SKM-1 treated with dmso at 0.1 percent for 144 hours (cell line): ENCODE results near the gene ARL8A.
"Not testable (repeated sequence)": the region's sequence is repeated elsewhere in the genome, so short reads cannot be mapped to it uniquely, and the experiment has no call there.

ENCODE experiments used
- DNase-seq: peaks from one replicate; lab custom pipeline; 2025; ENCODE audit not compliant: unreplicated experiment; lab: John Stamatoyannopoulos, UW

Gene ARL8A

DNA sequence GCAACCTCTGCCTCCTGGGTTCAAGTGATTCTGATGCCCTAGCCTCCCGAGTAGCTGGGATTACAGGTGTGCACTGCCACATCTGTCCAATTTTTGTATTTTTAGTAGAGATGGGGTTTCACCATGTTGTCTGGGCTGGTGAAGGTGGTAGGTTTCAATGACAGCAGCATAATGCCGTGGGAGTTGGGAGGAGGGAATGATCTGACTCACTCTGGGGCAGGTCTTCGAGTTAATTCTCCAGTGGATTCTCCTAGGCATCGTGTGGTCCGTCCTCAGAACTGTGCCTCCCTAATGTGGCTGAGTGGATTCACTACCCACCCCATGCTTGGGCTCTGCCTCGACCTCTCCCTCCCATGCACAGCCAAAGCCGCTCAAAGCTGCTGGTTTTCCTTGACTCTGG is 23.5 kb downstream of the ARL8A start:
- no peak for DNase-seq

DNA sequence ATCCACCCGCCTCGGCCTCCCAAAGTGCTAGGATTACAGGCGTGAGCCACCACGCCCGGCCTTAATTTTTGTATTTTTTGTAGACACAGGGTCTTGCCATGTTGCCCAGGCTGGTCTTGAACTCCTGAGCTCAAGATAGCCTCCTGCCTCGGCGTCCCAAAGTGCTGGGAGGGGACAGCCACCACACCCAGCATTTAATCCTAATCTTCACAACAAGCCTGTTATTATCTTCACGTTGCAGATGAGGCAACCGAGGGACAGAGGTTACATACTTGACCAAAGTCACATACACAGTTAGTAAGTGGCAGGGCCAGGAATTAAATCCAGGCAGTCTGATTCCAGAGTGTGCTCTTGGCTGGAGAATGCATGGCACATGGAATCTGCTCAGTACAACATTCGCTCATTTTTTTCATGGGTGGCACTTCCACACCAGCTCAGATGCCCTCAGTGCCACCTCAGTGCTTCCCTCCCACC is 26.6 kb downstream of the ARL8A start:
- DNase-seq: no peak

DNA sequence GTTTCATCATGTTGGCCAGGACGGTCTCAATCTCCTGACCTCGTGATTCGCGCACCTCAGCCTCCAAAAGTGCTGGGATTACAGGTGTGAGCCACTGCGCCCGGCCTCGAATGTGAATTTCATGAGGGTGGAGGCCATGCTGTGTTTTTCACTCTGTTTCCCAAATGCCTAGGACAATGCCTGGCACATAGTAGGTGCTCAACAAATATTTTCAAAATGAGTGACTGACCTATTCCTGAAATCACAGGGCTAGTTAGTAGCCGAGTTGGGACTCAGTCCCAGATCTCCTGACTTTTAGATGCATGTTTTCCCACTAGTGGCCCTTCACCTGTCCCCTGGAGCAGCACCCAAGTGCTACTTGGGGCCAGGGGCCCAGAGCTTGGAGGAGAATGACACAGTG is 28.2 kb downstream of the ARL8A start:
- no peak for DNase-seq

DNA sequence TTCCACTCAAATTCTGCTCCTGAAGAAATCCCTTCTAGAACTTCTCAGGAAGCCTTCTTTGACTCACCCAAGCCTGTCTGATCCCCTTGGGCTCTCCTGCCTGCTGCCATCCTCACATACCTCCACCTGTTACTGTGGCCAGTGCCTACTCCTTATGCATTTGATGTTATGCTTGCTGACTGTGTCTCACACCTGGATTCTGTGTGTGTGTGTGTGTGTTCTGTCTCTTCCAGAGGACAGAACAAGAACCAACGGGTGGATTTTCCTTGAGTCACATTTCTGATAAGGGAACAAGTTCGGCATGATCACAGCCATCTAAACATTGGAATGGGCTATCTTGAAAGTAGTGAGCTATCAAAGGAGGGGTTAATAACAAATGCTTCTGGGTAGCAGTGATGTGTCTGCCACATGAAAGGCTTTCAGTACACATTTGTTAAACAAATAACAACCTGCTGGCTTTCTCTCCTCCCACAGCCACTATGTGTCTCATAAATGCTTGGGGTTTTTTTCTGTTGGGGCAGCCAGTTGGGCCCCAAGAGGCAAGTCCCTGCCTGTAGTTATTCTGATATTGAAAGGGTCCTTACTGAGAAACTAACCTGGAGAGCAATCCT is 30.7 kb downstream of the ARL8A start:
- DNase-seq: no peak

DNA sequence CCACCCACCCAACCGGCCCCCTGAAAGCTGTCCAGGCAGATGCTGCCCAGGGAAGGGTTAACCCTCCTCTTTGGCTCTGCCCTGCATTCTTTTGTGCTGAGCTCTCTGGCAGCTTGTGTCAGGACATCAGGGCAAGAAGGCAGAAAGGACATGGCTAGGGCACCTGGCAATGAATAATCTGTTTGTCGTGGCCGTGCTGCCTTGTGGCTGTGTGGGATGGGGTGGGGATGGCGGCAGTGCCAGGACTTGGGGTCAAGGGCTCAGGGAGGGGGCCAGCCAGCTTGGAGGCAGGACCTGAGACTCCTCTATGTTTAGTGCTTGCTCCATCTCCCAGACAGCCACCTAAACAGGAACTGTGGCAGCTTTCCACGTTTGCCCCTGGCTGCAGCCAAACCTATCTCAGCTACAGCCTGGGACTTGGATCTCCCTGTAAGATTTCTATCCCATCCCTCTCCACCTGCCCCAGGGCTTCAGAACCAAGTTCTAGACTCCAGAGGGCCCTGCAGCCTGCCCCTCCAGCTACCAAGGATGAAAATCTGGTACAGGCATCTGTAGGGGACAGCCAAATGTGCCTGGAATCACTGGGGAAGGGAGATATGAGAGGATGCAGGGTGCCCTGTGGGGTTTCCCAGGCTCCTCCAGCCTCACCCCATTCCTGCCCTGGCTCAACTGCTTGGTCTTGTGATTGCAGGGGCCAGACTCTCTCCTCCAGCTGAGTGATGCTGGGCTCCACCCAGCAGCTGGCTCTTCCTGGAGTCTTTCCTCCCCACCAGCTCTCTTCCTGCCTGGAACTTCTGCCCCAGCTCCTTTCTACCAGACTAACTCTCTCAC is 31.5 kb downstream of the ARL8A start:
- DNase-seq: no peak

DNA sequence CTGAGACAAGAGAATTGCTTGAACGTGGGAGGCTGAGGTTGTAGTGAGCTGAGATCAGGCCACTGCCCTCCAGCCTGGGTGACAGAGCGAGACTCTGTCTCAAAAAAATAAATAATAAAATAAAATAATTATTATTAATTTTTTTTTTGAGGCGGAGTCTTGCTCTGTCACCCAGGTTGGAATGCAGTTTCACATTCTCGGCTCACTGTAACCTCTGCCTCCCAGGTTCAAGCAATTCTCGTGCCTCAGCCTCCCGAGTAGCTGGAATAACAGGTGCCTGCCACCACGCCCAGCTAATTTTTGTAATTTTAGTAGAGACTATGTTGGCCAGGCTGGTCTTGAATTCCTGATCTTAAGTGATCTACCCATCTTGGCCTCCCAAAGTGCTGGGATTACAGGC is 32.9 kb downstream of the ARL8A start:
- not testable (repeated sequence) for DNase-seq

DNA sequence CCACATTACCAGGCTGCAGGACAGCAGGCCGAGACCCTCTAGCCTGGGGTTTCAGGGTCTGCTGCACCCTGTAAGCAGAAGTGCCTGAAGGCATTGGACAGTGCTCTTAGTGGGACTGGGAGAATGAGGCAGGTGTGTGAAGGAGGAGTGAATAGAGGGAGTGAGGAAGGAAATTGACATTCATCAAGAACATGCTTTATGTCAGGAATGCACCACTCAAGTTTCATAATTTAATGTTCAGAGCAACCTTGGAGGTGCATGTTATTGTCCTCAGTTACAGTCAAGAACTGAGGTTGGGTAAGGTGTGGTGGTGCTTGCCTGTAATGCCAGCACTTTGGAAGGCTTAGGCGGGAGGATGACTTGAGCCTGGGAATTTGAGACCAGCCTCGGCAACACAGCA is 33.6 kb downstream of the ARL8A start:
- DNase-seq: no peak

DNA sequence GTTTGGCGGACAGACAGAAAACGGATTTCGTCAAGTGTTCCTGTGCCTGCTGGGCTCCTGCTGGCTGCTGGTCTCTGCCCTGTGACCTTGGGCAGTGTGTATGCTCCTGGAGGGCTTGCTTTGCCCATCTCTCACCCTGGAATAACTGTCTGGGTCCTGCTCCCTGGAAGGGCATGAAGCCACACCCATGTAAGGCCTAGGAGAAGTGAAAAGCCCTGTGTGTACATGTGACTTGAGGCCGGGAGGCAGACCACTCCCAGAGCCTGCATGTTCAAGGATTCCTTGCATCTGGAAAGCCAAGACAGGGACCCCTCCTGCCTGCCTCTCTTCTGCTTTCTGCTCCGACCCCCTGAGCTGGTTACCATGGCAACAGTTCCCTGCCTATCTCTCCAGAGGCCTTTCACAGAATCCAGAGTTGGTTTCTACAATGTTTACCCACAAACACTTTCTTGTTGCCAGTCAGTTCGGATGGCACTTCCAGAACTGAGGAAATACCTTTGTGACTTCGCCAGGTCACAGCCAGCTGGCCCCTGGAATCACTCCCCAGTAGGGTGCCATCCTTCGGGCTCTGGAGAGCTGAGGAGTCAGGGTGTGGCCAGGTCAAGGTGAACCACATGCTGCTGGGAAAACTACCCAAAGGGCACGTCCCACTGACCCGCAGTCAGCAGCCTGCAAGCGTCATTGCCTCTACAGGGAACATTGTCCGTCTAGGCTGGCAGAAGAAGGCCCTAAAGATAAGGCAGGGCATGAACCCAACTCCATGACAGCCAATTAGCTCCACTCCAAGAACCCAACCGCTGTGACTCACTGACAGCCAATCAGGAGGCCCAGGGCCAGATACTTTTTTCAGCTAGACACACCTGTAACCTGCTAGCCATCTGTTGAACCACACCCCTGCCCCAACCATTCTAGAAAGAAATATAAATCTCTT is 36.5 kb downstream of the ARL8A start:
- no peak for DNase-seq

DNA sequence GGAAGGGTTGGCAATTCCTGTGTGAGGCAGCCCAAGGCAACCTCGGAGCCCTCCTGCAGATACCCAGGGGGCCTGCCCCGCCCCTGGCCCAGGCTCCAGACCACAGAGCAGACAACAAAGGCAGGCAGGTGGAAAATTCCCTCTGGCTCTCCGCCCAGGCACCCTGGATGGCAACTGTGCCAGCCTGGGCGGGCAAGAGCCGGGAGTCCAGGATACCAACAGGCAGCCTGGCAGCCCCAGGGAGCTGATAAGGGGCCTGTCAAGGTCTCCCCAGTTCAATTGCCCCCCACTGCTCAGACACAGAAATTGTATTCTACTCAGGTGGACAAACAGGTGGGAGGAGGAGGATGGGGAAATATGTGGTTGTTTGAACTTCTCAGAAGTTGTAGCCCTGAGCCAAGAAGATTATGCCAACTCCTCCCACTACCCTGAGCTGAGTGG is 37.2 kb downstream of the ARL8A start:
- no peak for DNase-seq

DNA sequence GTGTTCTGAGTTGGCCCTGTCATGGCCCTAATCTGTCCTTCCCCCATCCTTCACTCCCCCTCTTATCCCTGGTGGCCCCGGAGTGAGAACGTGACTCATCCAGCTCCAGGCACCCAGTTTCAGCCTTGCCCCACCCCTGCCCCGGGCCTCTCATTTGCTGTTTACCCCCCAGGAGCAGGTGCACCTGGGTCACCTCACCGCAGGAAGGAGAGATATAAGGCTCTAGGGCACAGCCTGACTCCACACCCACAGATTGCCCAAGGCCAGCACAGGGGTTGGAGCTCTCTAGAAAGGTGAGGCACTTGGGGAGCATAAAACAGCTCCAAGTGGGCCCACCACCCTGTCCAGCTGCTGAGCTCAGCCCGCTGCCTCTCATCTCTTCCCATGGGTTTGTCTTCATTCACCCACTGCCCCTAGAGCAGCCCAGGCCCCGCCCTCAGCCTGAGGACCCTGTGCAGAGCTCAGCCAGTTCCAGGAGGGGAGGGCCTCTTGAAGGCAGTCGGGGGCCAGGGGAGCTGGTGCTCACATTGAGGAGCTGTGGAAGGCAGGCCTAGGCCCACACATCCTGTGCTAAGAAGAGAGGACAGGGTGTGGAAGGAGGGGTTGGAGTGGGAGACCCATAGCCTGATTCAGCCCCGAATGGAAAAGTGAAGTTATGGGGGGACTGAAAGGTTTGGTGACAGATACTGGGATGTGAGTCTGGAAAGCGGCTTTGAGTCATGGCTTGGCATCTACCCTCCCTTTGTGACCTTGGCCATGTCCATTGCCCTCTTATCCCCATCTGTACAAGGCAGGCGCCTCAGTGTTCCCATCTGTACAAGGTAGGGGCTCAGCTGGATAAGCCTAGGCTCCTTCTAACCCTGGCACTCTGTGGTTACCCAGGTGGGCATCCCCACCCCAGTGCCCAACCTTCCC is 37.9 kb downstream of the ARL8A start:
- no peak for DNase-seq

DNA sequence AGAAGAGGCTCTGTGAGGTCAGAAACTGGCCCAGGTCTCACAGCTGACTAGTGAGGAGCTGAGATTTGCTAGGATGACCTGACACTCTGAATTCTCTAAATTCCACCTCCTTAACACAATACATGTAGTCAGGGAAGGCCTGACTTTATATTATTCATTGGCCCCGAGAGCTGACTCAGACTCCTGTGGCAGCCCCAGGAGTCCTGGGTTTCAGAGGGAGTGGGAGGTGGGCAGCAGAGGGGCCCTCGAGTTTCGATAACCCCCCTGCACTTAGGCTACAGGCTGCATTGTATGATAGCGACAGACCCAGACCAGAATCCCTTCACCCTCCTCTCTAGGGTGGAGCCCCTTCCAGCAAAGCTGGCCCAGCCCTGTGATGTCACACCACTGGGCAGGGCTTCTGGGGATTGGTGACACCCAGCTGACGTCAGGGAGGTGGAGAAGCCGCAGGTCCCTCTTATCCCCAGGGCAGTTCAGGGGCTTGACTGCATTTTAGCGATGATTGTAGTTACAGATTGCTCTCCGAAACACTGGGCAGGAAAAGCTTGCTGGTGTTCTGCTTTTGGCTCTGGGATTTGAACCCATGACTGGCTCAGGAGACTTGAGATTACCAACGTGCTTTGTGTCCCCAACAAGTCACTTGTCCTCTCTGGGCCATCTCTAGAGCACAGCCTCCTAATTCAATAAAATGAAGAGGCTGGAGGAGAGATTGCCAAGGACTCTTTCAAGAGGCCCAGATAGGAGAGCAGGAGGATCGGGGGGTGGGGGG is 38.8 kb downstream of the ARL8A start:
- DNase-seq: no peak

DNA sequence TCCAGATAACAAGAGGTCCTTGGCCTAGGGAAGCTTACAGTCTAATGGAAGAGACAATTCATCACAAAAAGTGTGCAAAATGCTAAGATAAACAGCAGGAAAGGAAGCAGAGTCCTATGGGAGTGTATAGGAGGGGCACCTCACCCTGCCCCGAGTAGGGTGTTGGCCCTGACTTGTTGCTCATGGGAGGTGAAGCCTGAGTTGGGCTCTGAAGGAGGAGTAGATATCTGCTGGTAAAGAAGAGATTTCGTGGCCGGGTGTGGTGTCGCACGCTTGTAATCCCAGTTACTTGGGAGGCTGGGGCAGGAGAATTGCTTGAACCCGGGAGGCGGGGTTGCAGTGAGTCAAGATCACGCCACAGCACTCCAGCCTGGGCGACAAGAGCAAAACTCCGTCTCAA is 40.5 kb downstream of the ARL8A start:
- DNase-seq: no peak

DNA sequence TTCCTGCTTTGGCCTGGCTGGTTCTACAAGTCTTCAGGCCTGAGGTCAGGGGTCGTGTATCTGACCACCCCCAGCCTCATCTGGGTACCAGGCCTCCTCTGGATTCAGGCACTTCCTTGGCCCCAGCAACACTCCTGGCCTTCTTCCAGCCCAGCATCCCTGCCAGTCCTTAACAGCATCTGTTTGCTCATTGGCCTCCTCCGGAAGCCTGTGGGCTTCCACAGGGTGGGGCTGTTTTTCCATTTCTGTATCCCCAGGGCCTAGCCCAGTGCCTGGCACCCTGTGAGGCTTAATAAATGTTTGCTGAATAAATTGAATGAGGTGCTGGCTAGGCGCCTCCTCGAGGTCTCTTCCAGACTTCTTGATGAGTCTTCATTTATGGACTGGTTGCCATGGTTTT is 43.4 kb downstream of the ARL8A start:
- no peak for DNase-seq

DNA sequence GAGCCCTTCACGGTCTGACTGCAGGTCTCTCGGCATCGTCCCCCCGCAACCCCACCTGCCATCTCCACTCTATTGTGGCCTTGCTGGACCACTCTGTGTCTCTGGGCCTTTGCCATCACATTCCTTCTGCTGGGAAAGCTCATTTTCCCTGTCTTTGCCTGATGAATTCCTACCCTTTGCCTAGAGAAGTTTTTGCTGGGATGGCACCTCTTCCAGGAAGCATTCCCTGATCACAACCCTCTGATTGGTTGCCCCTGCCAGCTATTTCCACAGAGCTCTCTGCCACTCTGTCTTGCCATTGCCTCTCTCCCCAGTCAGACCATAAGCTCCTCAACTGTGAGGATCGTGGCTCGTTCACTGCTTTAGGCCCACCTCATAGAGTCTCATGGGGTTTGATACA is 50.7 kb downstream of the ARL8A start:
- no peak for DNase-seq

DNA sequence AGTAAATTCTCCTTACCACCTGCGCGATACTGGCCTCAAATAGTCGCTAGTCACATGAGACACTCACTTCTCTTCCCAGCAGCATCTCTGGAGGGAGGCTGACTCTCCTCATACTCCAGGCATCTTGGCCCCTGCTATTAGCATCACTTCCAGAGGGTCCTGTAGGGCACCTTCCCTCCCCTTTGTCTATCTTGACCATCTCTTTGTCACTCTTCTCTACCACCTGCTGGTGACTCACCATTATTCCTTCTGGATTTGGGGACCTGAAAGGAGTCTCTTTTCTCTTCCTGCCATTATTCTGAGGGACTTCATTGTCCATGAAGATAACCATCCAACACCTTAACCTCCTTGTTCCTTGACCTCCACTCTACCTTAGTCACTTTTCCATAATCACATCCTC is 53.5 kb downstream of the ARL8A start:
- DNase-seq: no peak

DNA sequence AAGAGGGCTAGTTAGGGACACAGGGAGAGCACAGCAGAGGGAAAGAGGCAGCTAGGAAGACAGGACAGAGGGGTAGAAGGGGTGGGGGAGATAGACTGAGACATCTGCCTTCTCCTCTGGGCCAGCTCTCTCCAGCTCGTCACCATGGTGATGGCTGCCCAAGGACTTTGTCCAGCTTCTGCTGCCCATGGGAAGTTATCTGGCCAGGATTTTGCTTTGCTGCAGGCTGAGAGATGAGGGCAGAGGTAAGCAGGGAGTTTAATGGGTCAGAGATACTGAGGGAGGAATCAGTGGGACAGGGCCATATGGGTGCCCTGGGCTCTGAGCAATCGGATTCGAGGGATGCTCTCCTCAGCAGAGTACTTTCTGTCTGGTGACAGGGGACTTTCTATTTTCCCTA is 56.3 kb downstream of the ARL8A start:
- DNase-seq: no peak

DNA sequence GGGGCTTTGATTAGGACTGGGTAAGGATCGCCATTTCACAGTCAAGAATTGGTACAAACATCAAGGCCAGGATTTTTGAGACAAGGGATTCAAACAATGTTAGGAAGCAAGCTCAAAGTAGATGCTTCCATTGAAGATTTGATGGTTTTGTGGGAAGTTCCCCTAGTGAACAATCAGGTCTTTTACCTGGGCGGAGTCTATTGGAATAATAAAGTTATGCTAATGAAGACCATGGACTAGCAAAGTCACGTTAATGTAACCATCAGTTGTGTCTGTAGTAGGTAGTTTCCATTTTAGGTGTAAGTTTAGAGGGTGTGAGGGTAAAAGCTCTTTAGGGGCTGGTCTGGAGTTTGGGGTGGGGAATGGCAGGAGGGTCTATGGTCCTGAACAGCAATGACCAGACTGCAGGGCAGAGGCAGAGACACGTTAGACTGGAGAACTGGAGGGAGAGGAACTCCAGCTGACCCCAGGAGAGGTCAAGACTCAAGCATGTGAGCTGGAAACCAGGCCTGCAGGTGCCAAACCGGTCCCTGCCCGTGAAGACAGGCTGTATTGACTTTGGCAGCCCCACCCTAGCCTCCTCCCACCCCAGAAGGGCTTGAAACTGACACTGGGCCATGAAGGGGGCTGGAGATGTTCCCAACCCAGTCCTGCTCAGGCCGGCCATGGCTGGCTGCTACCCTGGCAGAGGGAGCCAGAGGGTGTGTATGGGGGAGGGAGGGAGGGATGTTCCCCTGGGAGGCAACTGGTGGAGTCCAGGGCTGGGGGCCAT is 57.8 kb downstream of the ARL8A start:
- no peak for DNase-seq

DNA sequence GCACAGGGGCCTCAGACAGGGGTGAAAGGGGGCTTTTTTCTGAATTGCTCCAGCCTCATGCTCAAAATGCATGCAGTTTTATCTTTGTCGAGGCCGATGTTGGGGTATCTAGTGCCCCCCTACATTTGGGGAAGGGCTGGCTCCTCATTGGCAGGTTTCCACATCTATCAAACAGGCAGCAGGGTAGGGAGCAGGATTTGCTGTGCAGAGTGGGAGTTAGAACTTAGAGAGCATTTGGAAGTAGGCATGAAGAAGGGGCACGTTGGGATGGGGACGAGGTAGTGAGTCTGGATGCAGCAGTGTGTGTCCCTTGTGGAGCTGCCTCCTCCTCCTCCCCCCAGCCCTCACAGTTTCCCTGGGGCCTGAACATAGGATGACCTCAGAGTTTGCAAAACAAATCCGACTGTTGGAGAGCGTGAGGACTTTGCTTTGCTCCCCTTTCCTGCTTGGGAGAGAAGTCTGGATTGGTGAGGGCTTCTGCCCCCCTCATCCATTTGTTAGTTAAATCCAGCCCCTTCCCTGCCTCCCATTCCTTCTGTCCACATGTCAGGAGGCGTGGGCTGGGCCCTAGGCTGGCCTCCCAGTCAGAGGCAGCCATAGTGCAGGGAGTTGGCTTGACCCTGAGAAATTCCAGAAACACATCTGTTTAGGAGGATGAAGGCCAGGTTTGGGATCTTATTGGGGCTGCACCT is 58.7 kb downstream of the ARL8A start:
- DNase-seq: no peak
